GM23338 (cell line): ENCODE data around the gene LRATD1.

Source experiments
- CREB1 ChIP-seq: fragments of 250-450 bp; sonication (Bioruptor Pico); IDR thresholded peaks from 2 replicates; pipeline ENCODE4 v1.5.0; 2020; ENCODE audit warnings: low read depth, mild to moderate bottlenecking, moderate library complexity
- EZH2 ChIP-seq: fragments of 200-600 bp; sonication (generic); IDR thresholded peaks from one replicate; pipeline ENCODE4 v1.8.0; 2017; ENCODE audit warnings: antibody characterized with exemption, mild to moderate bottlenecking, low read depth; ENCODE audit not compliant: unreplicated experiment
- EZH2phosphoT487 ChIP-seq: fragments of 200-600 bp; sonication (generic); IDR thresholded peaks from one replicate; pipeline ENCODE4 v1.8.1; 2018; ENCODE audit warnings: antibody characterized with exemption; ENCODE audit not compliant: unreplicated experiment
- JUNB ChIP-seq: IDR thresholded peaks from one replicate; pipeline ENCODE4 v1.6.1; 2016; ENCODE audit warnings: antibody characterized with exemption; ENCODE audit not compliant: unreplicated experiment
- POLR2AphosphoS5 ChIP-seq: IDR thresholded peaks from 2 replicates; pipeline ENCODE4 v1.6.1; 2016; ENCODE audit warnings: antibody characterized with exemption, low read depth
- STAT1 ChIP-seq: IDR thresholded peaks from one replicate; pipeline ENCODE4 v1.6.1; 2016; ENCODE audit warnings: antibody characterized with exemption; ENCODE audit not compliant: unreplicated experiment
- ZNF114 ChIP-seq: fragments of 250-450 bp; sonication (Bioruptor Pico); IDR thresholded peaks from 2 replicates; pipeline ENCODE4 v1.5.0; 2020; ENCODE audit warnings: mild to moderate bottlenecking, moderate library complexity
- TF ChIP-seq, protein P1 (sequence below), 2 experiments: fragments of 200-600 bp in 1 of 2; sonication (generic) in 1 of 2; conservative IDR thresholded peaks; 2 replicates each; pipeline versions ENCODE4 v1.5.1 to v1.6.1; 2016 to 2017; ENCODE audit warnings: antibody characterized with exemption in 2 of 2, low read depth in 2 of 2, mild to moderate bottlenecking in 2 of 2, moderate library complexity in 1 of 2
- TF ChIP-seq, protein P2 (sequence below): IDR thresholded peaks from one replicate; pipeline ENCODE4 v1.6.1; 2018; ENCODE audit warnings: antibody characterized with exemption; ENCODE audit not compliant: unreplicated experiment
- TF ChIP-seq, protein P3 (sequence below): IDR thresholded peaks from 2 replicates; pipeline ENCODE4 v1.6.1; 2016; ENCODE audit warnings: antibody characterized with exemption

DNA sequence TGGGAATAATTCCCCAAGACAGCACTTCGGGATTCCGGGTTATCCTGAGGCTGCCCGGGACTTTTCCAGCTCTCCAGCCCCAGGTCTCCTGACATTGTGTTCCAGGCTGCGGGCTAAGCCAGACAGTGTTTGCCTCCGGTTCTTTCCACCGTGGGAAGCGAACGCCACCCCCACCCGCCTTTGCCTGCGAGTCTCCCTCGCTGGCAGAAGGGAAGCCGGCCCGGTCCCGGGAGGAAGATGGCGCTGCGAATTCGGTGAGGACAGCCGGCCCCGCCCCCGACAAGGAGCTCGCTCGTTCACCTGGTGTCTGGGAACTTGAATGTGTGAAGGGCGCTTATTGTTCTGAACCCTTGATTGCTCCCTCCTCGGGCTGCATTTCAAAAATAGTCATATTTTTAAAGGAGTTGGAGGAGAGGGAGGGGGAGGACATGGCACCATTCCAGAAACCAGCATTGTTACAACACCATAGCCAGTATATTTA is 2.9 kb downstream of the LRATD1 start:
- TF ChIP-seq ZNF114 (no peak), CREB1 (CRISPR knock-in tag) (no peak), EZH2 (no peak), EZH2phosphoT487 (no peak), POLR2AphosphoS5 (no peak), JUNB (no peak), STAT1 (no peak)
- TF ChIP-seq, protein P1, sequence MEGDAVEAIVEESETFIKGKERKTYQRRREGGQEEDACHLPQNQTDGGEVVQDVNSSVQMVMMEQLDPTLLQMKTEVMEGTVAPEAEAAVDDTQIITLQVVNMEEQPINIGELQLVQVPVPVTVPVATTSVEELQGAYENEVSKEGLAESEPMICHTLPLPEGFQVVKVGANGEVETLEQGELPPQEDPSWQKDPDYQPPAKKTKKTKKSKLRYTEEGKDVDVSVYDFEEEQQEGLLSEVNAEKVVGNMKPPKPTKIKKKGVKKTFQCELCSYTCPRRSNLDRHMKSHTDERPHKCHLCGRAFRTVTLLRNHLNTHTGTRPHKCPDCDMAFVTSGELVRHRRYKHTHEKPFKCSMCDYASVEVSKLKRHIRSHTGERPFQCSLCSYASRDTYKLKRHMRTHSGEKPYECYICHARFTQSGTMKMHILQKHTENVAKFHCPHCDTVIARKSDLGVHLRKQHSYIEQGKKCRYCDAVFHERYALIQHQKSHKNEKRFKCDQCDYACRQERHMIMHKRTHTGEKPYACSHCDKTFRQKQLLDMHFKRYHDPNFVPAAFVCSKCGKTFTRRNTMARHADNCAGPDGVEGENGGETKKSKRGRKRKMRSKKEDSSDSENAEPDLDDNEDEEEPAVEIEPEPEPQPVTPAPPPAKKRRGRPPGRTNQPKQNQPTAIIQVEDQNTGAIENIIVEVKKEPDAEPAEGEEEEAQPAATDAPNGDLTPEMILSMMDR (conservative IDR thresholded peaks at IDR 0.05; ENCODE audit: low read depth in 2 of 2): peak in 1 of 2 experiments; percentile 37; a peak in 2 of 4 replicates
- TF ChIP-seq, protein P2, sequence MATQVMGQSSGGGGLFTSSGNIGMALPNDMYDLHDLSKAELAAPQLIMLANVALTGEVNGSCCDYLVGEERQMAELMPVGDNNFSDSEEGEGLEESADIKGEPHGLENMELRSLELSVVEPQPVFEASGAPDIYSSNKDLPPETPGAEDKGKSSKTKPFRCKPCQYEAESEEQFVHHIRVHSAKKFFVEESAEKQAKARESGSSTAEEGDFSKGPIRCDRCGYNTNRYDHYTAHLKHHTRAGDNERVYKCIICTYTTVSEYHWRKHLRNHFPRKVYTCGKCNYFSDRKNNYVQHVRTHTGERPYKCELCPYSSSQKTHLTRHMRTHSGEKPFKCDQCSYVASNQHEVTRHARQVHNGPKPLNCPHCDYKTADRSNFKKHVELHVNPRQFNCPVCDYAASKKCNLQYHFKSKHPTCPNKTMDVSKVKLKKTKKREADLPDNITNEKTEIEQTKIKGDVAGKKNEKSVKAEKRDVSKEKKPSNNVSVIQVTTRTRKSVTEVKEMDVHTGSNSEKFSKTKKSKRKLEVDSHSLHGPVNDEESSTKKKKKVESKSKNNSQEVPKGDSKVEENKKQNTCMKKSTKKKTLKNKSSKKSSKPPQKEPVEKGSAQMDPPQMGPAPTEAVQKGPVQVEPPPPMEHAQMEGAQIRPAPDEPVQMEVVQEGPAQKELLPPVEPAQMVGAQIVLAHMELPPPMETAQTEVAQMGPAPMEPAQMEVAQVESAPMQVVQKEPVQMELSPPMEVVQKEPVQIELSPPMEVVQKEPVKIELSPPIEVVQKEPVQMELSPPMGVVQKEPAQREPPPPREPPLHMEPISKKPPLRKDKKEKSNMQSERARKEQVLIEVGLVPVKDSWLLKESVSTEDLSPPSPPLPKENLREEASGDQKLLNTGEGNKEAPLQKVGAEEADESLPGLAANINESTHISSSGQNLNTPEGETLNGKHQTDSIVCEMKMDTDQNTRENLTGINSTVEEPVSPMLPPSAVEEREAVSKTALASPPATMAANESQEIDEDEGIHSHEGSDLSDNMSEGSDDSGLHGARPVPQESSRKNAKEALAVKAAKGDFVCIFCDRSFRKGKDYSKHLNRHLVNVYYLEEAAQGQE: no peak
- TF ChIP-seq, protein P3, sequence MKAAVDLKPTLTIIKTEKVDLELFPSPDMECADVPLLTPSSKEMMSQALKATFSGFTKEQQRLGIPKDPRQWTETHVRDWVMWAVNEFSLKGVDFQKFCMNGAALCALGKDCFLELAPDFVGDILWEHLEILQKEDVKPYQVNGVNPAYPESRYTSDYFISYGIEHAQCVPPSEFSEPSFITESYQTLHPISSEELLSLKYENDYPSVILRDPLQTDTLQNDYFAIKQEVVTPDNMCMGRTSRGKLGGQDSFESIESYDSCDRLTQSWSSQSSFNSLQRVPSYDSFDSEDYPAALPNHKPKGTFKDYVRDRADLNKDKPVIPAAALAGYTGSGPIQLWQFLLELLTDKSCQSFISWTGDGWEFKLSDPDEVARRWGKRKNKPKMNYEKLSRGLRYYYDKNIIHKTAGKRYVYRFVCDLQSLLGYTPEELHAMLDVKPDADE: no peak
